BJ (cell line): ENCODE results near the gene ZNF84. TPM values are rescaled to one million over a fixed set of nuclear protein-coding genes. Genes with fewer than 3 reads are reported as not detected.

Experiments
- CTCF ChIA-PET: fragments of 350-600 bp; formaldehyde crosslinking; extraction: SDS; loops from one replicate; lab custom pipeline; 2021; ENCODE audit warnings: antibody characterized with exemption, inconsistent platforms; lab: Yijun Ruan, JAX
- POLR2A ChIA-PET: fragments of 300-600 bp; sonication (Branson Sonifier 250); formaldehyde crosslinking; extraction: SDS; loops from one replicate; lab custom pipeline; 2021; ENCODE audit warnings: antibody characterized with exemption; lab: Charles Lee
- DNase-seq: peaks from one replicate; pipeline ENCODE4 v3.0.0-alpha.2; 2011; ENCODE audit warnings: low read depth
- H3K27me3 ChIP-seq: 2 replicates; pipeline ENCODE4 v1.6.0; 2011; ENCODE audit warnings: low read length; ENCODE audit not compliant: control insufficient read depth, insufficient read depth
- H3K36me3 ChIP-seq: 2 replicates; pipeline ENCODE4 v1.5.1; 2011; ENCODE audit warnings: low read length; ENCODE audit not compliant: control insufficient read depth, insufficient read depth
- H3K4me3 ChIP-seq: 2 replicates; pipeline ENCODE4 v1.5.1; 2011; ENCODE audit warnings: low read depth, mild to moderate bottlenecking, control low read depth, low read length
- polyA plus RNA-seq: library from polyadenylated mRNA; depleted of rRNA; stranded (reverse); fragments of >200 nt; gene quantifications from 2 replicates; pipeline ENCODE4 v1.2.3, GENCODE V29; 2011; rRNA removed
- small RNA-seq: library from RNA; depleted of rRNA; stranded (forward); fragments of <200 nt; gene quantifications from one replicate; pipeline ENCODE3, GENCODE V24; 2012; ENCODE audit warnings: low replicate concordance, low read depth; ENCODE audit not compliant: insufficient read length
- TF ChIP-seq, protein P1 (sequence below): IDR thresholded peaks from 2 replicates; pipeline ENCODE4 v1.5.1; 2011; ENCODE audit warnings: low read depth, mild to moderate bottlenecking, control low read depth, inconsistent platforms, low read length, moderate library complexity; ENCODE audit not compliant: insufficient read depth

ZNF84 gene
- polyA plus RNA-seq, 1 experiment, result 9.7 TPM

DNA sequence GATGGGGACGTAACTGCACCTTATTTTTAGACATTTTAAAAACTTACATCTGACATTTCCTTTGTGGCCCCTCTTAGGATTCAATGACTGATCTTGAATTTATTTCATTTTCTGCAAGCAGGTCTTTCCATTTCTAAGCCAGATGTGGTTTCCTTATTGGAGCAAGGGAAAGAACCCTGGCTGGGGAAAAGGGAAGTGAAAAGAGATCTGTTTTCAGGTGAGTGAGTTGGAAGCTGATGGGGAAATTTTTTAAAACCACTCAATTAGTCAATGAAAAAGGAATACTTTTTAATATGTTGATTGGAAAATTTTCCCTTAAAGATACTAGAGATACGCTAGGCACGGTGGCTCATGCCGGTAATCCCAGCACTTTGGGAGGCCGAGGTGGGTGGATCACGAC is 46.0 kb downstream of the ZNF84 start:
- POLR2A ChIA-PET, result no interaction called here
- no peak for DNase-seq
- CTCF ChIA-PET, result no interaction called here
- Histone ChIP-seq H3K36me3 (peaks cover 8% of the 10 kb centered on the region), H3K4me3 (no peak overlapping the region), H3K27me3 (no peaks in the 10 kb centered on the region)
- TF ChIP-seq, protein P1, sequence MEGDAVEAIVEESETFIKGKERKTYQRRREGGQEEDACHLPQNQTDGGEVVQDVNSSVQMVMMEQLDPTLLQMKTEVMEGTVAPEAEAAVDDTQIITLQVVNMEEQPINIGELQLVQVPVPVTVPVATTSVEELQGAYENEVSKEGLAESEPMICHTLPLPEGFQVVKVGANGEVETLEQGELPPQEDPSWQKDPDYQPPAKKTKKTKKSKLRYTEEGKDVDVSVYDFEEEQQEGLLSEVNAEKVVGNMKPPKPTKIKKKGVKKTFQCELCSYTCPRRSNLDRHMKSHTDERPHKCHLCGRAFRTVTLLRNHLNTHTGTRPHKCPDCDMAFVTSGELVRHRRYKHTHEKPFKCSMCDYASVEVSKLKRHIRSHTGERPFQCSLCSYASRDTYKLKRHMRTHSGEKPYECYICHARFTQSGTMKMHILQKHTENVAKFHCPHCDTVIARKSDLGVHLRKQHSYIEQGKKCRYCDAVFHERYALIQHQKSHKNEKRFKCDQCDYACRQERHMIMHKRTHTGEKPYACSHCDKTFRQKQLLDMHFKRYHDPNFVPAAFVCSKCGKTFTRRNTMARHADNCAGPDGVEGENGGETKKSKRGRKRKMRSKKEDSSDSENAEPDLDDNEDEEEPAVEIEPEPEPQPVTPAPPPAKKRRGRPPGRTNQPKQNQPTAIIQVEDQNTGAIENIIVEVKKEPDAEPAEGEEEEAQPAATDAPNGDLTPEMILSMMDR, result no peak

DNA sequence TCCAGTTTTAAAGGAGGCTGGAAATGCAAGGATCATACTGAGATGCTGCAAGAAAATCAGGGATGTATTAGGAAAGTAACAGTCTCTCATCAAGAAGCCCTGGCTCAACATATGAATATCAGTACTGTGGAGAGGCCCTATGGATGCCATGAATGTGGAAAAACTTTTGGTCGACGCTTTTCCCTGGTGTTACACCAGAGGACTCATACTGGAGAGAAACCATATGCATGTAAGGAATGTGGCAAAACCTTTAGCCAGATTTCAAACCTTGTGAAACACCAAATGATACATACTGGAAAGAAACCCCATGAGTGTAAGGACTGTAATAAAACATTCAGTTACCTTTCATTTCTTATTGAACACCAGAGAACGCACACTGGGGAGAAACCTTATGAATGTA is 68.3 kb downstream of the ZNF84 start:
- Histone ChIP-seq H3K27me3 (no peaks in the 10 kb centered on the region), H3K4me3 (no peak overlapping the region), H3K36me3 (peaks cover 8% of the 10 kb centered on the region)
- DNase-seq, result no peak
- CTCF ChIA-PET, result no interaction called here
- TF ChIP-seq, protein P1, result no peak
- POLR2A ChIA-PET, result no interaction called here

DNA sequence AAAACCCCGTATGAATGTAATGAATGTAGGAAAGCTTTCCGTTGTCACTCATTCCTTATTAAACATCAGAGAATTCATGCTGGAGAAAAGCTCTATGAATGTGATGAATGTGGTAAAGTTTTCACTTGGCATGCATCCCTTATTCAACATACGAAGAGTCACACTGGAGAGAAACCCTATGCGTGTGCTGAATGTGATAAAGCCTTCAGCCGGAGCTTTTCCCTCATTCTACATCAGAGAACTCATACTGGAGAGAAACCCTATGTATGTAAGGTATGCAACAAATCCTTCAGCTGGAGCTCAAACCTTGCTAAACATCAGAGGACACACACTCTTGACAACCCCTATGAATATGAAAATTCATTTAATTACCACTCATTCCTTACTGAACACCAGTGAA is 68.9 kb downstream of the ZNF84 start:
- no peaks in the 10 kb centered on the region for H3K27me3 ChIP-seq
- peaks cover 7% of the 10 kb centered on the region for H3K36me3 ChIP-seq
- no peak for DNase-seq
- ChIA-PET CTCF (no interaction called here), POLR2A (no interaction called here)
- no peak overlapping the region for H3K4me3 ChIP-seq
- TF ChIP-seq, protein P1, result no peak

DNA sequence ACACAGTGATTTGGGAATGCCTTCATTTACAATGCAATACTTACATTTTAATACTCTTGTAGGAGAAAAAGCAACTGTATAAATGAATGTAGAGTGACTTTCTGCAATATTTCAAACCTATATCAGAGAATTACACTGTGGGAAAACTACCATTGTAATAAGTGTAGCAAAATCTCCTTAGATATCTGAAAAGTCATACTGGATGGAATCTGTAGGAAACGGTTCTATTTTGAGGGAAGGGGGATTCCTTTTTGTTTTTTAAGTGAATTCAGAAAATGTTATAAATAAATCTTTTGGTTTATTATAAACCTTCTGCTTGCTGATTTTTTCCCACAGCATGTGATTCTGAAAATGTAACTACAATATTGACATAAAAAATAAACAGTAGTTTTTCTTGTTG is 69.8 kb downstream of the ZNF84 start:
- ChIA-PET POLR2A (no interaction called here), CTCF (no interaction called here)
- TF ChIP-seq, protein P1, result no peak
- no peak overlapping the region for H3K4me3 ChIP-seq
- peaks cover 7% of the 10 kb centered on the region for H3K36me3 ChIP-seq
- H3K27me3 ChIP-seq, result no peaks in the 10 kb centered on the region
- DNase-seq, result no peak

DNA sequence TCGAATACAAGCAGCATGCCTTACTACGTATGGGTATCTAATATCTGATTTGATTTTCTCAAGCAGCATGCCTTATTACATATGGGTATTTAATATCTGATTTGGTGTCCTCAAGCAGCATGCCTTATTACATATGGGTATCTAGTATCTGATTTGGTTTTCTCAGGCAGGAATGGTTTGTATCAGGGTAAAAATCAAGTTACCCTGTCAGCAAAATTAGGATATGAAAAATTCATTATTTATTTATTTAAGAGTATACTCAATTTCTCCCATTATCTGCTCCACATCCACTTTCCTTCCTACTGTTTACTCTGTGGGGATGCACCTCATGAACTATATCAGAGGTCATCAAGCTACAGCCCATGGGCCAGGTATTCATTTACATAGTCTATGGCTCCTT is 70.8 kb downstream of the ZNF84 start:
- no peak overlapping the region for H3K4me3 ChIP-seq
- DNase-seq, result no peak
- peaks cover 7% of the 10 kb centered on the region for H3K36me3 ChIP-seq
- ChIA-PET POLR2A (no interaction called here), CTCF (no interaction called here)
- TF ChIP-seq, protein P1, result no peak
- no peaks in the 10 kb centered on the region for H3K27me3 ChIP-seq

Small RNA genes within 50 kb of the gene (small RNA-seq; reads per million reads assigned to genes)
- not detected for gene RNU4ATAC12P

Other genes starting within 250 kb of the ZNF84 start
- gene GOLGA3, start 208.6 kb upstream of the ZNF84 start, polyA plus RNA-seq, result 23.6 and 26.0 TPM in 2 replicates
- 29.5 and 41.6 TPM in 2 replicates for gene CHFR, start 149.9 kb upstream of the ZNF84 start, polyA plus RNA-seq
- 4.7 and 8.7 TPM in 2 replicates for gene ZNF605, start 81.2 kb upstream of the ZNF84 start, polyA plus RNA-seq
- gene ZNF26, start 51.1 kb upstream of the ZNF84 start, polyA plus RNA-seq, result 3.9 and 4.6 TPM in 2 replicates
- 11.8 and 14.6 TPM in 2 replicates for gene ZNF140, start 43.4 kb downstream of the ZNF84 start, polyA plus RNA-seq
- 0.21 and 0.47 TPM in 2 replicates for gene ZNF891, start 92.8 kb downstream of the ZNF84 start, polyA plus RNA-seq
- 2.0 and 4.3 TPM in 2 replicates for gene ZNF10, start 93.1 kb downstream of the ZNF84 start, polyA plus RNA-seq
- gene ZNF268, start 144.0 kb downstream of the ZNF84 start, polyA plus RNA-seq, result 9.9 and 16.2 TPM in 2 replicates
- not detected in 2 replicates for gene ANHX, start 198.4 kb downstream of the ZNF84 start, polyA plus RNA-seq